Measurements from ENCODE around the gene RAP1GAP. TPM values are rescaled to one million over a fixed set of nuclear protein-coding genes. Genes with fewer than 3 reads are reported as not detected.
A peak's percentile ranks its signal among the peaks of the same experiment; 100 is the strongest.

Gene RAP1GAP
- total and polyA plus RNA-seq, 3 experiments from 2014 or later = 0.44 to 0.50 TPM; not detected in 1

DNA sequence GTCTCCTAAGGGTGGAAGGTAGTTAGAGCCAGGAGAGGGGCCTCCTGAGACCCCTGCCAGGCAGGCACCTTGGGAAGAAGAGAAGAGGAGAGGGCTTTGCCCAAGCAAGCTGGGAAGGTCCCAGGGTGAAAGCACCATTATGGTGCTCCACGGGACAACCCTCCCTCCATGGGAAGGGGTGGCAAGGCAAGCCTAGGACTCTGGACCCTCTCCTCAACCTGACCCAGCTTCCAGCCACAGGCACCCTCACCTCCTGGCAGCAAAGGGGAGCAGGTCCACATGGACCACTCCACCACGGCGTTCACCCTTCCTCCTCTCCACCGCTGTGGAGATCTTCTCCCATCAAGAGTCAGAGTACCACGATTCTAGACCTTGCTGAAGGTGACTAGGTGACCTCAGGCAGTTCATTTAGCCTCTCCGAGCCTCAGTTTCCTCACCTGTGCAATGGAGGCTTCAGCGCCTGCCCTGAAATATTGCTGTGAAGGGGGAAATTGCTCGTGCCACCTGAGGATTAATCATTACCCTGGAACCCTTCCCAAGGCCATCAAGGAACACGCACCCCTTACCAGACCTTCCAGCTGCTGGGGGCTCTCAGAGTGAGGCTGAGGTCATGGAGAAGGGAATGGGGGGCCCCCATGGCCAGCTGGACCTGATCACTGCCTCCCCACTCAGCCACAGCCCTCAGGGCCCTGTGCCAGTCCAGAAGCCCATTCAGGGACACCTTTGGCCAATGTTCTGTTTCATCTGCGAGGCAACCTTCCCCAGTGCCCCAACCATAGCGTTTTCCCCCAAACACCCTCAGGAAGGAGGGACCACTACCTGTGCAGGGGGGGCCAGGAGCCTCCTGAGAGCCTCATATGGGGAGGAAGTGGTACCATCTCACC lies 1.6 kb downstream of the RAP1GAP start:
- ChIA-PET POLR2A (no interaction called here), CTCF (no interaction called here)
- Mint-ChIP-seq H3K36me3 (no peaks in the 10 kb centered on the region), H3K27ac (no peak overlapping the region), H3K9me3 (no peaks in the 10 kb centered on the region), H3K4me1 (peaks cover 0 to 20% (median 6%) of the 10 kb centered on the region in 3 donors), H3K27me3 (peaks cover 39 to 50% of the 10 kb centered on the region in 2 donors), H3K4me3 (peak overlapping the region in 3 of 7 donors; percentile 23 to 85 (median 28))
- DNase-seq = no peak
- Histone ChIP-seq H3K27me3 (ENCODE audit: insufficient read depth, low read length, poor library complexity, severe bottlenecking) (peaks cover 32% of the 10 kb centered on the region), H3K36me3 (ENCODE audit: insufficient read depth, low read length) (no peaks in the 10 kb centered on the region), H3K27ac (ENCODE audit: low read depth, low read length) (peak overlapping the region; percentile 1), H3K9me3 (ENCODE audit: low read length) (no peaks in the 10 kb centered on the region), H3K4me1 (ENCODE audit: insufficient read depth, low read length) (peaks cover 20% of the 10 kb centered on the region), H3K4me3 (ENCODE audit: low read length) (no peak overlapping the region)

DNA sequence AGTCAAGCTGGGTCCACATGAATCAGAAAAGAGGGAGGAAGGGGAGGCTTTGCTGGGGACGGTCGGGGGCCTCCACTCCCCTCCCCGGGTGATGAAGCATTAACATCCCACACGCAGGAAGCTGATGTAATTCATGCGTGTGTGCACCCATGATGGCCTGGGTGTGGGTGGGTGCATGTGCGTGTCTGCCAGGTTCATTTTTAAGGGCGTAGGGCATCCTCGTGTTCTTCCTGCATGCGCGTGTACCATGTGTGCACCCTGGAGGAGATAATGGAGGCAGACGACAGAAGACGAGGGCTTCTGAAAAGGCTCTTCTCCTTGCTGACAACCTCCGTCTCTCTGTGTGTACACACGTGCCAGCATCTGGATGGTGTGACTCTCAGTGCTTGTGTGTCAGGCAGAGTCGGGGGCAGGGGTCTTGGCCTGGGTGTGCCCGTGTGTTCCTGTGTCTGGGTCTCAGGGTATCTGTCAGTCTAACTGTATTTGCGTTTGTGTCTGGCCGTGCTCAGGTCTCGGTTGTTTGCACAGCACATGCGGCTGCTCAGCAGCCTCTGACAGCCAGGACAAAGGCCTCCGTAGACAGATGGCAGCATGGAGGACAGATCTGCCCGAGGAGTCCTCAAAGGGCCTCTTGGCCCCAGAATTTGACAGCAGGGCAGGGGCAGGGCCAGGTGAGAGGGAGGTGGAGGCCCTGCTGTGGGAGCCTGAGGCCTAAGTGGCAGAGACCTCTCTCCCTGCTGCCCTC lies 2.4 kb downstream of the RAP1GAP start:
- peaks cover 0 to 20% (median 6%) of the 10 kb centered on the region in 3 donors for H3K4me1 Mint-ChIP-seq
- DNase-seq = no peak
- no peaks in the 10 kb centered on the region for H3K9me3 Mint-ChIP-seq
- H3K27me3 Mint-ChIP-seq = peaks cover 43 to 55% of the 10 kb centered on the region in 2 donors
- no peaks in the 10 kb centered on the region for H3K9me3 ChIP-seq (ENCODE audit: low read length)
- H3K36me3 ChIP-seq (ENCODE audit: insufficient read depth, low read length) = no peaks in the 10 kb centered on the region
- peaks cover 20% of the 10 kb centered on the region for H3K4me1 ChIP-seq (ENCODE audit: insufficient read depth, low read length)
- POLR2A ChIA-PET = no interaction called here
- H3K36me3 Mint-ChIP-seq = no peaks in the 10 kb centered on the region
- H3K27ac Mint-ChIP-seq = no peak overlapping the region
- peaks cover 33% of the 10 kb centered on the region for H3K27me3 ChIP-seq (ENCODE audit: insufficient read depth, low read length, poor library complexity, severe bottlenecking)
- CTCF ChIA-PET = no interaction called here
- no peak overlapping the region for H3K27ac ChIP-seq (ENCODE audit: low read depth, low read length)
- peak overlapping the region in 2 of 7 donors; percentile 24 to 85 for H3K4me3 Mint-ChIP-seq
- no peak overlapping the region for H3K4me3 ChIP-seq (ENCODE audit: low read length)

DNA sequence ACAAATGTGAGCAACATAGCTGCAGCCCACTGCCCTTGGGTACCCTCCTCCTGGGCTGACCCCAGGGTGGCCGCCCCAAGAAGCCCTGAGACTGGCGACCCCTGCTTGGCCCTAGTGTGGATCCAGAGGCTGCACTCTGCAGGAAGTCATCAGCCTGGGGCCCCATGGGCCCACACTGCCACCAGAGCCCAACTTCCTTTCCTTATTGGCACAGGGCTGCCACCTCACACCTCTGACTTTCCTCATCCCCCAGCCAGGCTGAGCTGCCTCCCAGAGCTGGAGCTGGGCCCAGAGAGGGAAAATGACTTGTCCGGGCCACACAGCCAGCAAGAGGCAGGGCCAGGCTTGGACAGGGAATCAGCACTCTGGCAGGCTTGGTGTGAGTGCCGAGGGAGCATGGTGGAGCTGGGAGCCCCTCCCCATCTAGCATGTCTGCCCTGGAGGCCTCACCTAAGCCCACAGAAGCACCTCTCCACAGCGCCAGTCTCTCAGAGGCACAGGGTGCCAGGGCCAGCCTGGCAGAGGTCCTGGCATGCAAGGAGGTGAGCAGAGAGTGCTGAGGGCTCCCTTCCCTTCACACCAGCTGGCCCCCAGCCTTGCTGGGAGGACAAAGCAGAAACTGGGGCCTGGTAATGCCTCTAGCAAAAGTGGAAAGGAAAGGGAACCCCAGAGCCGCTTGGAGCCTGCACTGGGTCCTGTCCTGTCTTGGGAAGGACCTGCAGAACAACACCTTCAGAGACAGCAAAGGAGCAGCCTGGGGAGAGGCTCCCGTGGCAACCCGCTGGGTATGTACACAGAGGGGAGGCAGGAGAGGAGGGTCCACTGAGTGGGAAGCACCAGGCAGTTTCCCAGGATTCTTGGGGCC lies 3.2 kb downstream of the RAP1GAP start:
- H3K9me3 ChIP-seq (ENCODE audit: low read length) = no peaks in the 10 kb centered on the region
- H3K4me3 ChIP-seq (ENCODE audit: low read length) = no peak overlapping the region
- no peak for DNase-seq
- ChIA-PET CTCF (no interaction called here), POLR2A (no interaction called here)
- H3K27me3 ChIP-seq (ENCODE audit: insufficient read depth, low read length, poor library complexity, severe bottlenecking) = peaks cover 37% of the 10 kb centered on the region
- Mint-ChIP-seq H3K27ac (no peak overlapping the region), H3K4me3 (peak overlapping the region in 1 of 7 donors; percentile 24), H3K27me3 (peaks cover 48 to 60% of the 10 kb centered on the region in 2 donors), H3K36me3 (no peaks in the 10 kb centered on the region), H3K4me1 (peaks cover 3 to 18% (median 6%) of the 10 kb centered on the region in 3 donors), H3K9me3 (no peaks in the 10 kb centered on the region)
- H3K36me3 ChIP-seq (ENCODE audit: insufficient read depth, low read length) = no peaks in the 10 kb centered on the region
- H3K4me1 ChIP-seq (ENCODE audit: insufficient read depth, low read length) = peaks cover 20% of the 10 kb centered on the region
- H3K27ac ChIP-seq (ENCODE audit: low read depth, low read length) = no peak overlapping the region

DNA sequence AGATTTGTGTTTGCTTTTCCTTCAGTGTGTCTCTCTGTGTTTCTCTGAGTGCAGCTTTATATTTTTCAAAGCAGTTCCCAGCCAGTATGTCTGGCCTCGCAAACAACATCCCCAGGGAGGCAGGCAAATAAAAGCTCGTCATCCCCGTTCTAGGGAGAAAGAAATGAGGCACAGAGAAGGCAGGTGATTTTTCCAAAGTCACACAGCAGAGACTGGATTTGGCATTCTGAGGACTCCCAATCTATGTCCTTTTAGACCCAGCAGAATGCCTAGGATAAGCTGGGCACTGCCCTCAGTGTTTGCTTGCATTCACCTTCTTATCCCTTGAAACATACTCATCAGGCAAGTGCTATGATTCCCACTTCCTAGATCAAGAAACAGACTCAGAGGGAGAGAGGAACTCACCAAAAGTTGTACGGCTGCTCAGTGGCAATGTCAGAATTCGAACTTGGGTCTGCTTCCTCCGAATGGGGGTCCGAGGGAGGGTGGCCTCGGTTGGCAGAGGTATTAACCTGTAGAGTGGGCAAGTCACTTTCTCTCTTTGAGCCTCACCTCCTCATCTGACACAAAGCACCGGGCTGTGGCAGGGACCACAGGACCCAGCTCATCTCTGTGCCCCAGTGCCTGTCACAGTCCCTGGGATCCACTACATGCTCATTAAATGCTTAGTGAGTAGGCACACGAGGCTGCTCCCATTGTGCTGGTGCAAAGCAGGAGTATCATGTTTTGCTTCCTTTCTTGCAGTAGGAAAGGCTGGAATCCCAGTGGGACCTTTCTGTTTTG lies 4.2 kb downstream of the RAP1GAP start:
- no peaks in the 10 kb centered on the region for H3K36me3 Mint-ChIP-seq
- H3K36me3 ChIP-seq (ENCODE audit: insufficient read depth, low read length) = no peaks in the 10 kb centered on the region
- CTCF ChIA-PET = no interaction called here
- H3K27ac Mint-ChIP-seq = no peak overlapping the region
- no peaks in the 10 kb centered on the region for H3K9me3 ChIP-seq (ENCODE audit: low read length)
- no peak overlapping the region for H3K27ac ChIP-seq (ENCODE audit: low read depth, low read length)
- H3K4me3 Mint-ChIP-seq = no peak overlapping the region
- POLR2A ChIA-PET = no interaction called here
- H3K4me3 ChIP-seq (ENCODE audit: low read length) = no peak overlapping the region
- peaks cover 51 to 63% of the 10 kb centered on the region in 2 donors for H3K27me3 Mint-ChIP-seq
- H3K4me1 Mint-ChIP-seq = peaks cover under 1 to 12% (median 3%) of the 10 kb centered on the region in 3 donors
- DNase-seq = no peak
- no peaks in the 10 kb centered on the region for H3K9me3 Mint-ChIP-seq
- H3K27me3 ChIP-seq (ENCODE audit: insufficient read depth, low read length, poor library complexity, severe bottlenecking) = peaks cover 37% of the 10 kb centered on the region
- H3K4me1 ChIP-seq (ENCODE audit: insufficient read depth, low read length) = peaks cover 17% of the 10 kb centered on the region

DNA sequence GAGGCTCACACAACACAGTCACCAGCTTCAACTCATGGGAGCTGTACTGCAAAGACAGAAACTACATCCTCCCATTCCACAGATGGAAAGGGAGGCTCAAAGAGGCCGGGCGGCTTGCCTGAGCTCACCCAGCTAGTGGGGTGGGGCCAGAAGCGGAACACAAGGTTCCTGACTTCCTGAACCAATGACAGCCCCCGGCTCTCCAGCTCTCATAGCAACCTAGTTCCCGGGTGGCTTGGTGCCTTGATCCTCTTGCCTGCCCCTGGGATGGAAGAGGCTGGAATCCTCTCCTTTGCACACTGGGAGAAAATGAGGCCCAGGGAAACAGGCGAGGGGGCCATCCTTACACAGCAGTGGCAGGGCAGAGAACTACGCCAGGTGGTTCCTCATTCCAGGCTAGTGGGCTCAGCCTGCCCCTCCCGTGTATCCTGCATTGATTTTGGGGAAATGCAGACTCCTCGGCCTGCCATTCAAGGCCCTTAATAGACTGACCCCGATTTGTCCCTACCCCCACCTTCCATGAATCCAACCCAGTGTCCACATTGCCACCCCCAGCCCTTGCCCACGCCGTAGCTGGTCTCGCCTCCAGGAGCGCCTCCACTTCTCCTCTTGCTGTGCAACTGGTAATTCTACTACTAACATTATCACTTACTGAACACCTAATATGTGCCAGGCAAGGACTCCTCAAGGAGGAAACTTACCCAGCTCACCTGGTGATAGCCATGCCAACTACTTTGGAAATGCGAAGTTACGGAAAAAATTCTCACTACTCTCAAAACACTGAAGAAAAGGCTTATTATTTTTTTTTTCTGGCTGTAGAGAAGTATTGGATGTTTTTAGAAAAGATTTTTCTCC lies 5.0 kb downstream of the RAP1GAP start:
- CTCF ChIA-PET = no interaction called here
- H3K27ac Mint-ChIP-seq = no peak overlapping the region
- Histone ChIP-seq H3K36me3 (ENCODE audit: insufficient read depth, low read length) (no peaks in the 10 kb centered on the region), H3K27ac (ENCODE audit: low read depth, low read length) (no peak overlapping the region), H3K4me1 (ENCODE audit: insufficient read depth, low read length) (peaks cover 22% of the 10 kb centered on the region), H3K9me3 (ENCODE audit: low read length) (no peaks in the 10 kb centered on the region), H3K4me3 (ENCODE audit: low read length) (no peak overlapping the region), H3K27me3 (ENCODE audit: insufficient read depth, low read length, poor library complexity, severe bottlenecking) (peaks cover 41% of the 10 kb centered on the region)
- peaks cover 4 to 13% (median 5%) of the 10 kb centered on the region in 3 donors for H3K4me1 Mint-ChIP-seq
- POLR2A ChIA-PET = no interaction called here
- H3K9me3 Mint-ChIP-seq = no peaks in the 10 kb centered on the region
- no peaks in the 10 kb centered on the region for H3K36me3 Mint-ChIP-seq
- no peak for DNase-seq
- no peak overlapping the region for H3K4me3 Mint-ChIP-seq
- peaks cover 49 to 59% of the 10 kb centered on the region in 2 donors for H3K27me3 Mint-ChIP-seq

DNA sequence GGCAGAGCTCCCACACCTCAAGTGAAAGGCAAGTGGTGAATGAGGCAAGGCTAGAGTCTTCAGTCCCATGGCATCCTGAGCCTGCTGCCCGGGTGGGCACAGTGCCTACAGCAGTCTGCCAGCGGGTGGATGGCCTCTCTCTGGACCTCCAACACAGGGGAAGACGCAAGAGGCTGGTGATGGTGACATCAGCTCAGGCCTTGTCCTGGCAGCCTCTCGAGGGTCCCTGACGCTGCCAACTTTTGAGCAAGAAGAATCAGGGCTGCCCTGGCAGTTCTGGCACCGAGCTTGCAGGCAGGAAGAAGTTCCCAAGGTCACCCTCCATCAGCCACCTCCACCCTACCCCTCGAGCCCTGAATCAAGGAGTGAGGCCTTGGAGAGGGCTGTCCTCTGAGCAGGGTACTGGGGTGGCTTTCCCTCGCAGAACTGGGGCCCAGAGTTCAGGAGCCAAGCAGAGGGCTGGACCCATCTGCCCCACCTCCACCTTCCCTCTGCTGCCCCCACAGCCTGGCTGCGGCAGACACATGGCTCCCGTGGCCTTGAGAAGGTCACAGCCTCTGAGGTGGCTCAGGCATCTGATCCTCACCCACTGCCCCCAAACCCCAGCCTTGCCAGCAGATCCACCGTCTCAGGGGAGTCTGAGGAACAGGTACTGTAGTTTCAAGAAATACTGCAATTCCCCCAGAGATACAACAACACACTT lies 5.8 kb downstream of the RAP1GAP start:
- Histone ChIP-seq H3K36me3 (ENCODE audit: insufficient read depth, low read length) (no peaks in the 10 kb centered on the region), H3K27me3 (ENCODE audit: insufficient read depth, low read length, poor library complexity, severe bottlenecking) (peaks cover 38% of the 10 kb centered on the region), H3K27ac (ENCODE audit: low read depth, low read length) (no peak overlapping the region), H3K4me3 (ENCODE audit: low read length) (no peak overlapping the region), H3K9me3 (ENCODE audit: low read length) (no peaks in the 10 kb centered on the region), H3K4me1 (ENCODE audit: insufficient read depth, low read length) (peaks cover 17% of the 10 kb centered on the region)
- POLR2A ChIA-PET = no interaction called here
- Mint-ChIP-seq H3K36me3 (no peaks in the 10 kb centered on the region), H3K9me3 (no peaks in the 10 kb centered on the region), H3K27me3 (peaks cover 47 to 59% of the 10 kb centered on the region in 2 donors), H3K27ac (no peak overlapping the region), H3K4me3 (no peak overlapping the region), H3K4me1 (peaks cover 4 to 10% (median 5%) of the 10 kb centered on the region in 3 donors)
- CTCF ChIA-PET = no interaction called here
- DNase-seq = no peak

All from CD8-positive, alpha-beta memory T cell (primary cell).